GM12874 (cell line): ENCODE measurements around the gene FAXC.

Experiments
- TF ChIP-seq, protein P1 (sequence below): IDR thresholded peaks from 2 replicates; pipeline ENCODE4 v1.5.1; 2011; ENCODE audit warnings: low read depth, mild to moderate bottlenecking, control low read depth, low read length, moderate library complexity; ENCODE audit not compliant: insufficient read depth

FAXC gene

GRCh38 chr6:99338188-99338587, 11.3 kb downstream of the FAXC start:
- TF ChIP-seq, protein P1, sequence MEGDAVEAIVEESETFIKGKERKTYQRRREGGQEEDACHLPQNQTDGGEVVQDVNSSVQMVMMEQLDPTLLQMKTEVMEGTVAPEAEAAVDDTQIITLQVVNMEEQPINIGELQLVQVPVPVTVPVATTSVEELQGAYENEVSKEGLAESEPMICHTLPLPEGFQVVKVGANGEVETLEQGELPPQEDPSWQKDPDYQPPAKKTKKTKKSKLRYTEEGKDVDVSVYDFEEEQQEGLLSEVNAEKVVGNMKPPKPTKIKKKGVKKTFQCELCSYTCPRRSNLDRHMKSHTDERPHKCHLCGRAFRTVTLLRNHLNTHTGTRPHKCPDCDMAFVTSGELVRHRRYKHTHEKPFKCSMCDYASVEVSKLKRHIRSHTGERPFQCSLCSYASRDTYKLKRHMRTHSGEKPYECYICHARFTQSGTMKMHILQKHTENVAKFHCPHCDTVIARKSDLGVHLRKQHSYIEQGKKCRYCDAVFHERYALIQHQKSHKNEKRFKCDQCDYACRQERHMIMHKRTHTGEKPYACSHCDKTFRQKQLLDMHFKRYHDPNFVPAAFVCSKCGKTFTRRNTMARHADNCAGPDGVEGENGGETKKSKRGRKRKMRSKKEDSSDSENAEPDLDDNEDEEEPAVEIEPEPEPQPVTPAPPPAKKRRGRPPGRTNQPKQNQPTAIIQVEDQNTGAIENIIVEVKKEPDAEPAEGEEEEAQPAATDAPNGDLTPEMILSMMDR = no peak

DNA sequence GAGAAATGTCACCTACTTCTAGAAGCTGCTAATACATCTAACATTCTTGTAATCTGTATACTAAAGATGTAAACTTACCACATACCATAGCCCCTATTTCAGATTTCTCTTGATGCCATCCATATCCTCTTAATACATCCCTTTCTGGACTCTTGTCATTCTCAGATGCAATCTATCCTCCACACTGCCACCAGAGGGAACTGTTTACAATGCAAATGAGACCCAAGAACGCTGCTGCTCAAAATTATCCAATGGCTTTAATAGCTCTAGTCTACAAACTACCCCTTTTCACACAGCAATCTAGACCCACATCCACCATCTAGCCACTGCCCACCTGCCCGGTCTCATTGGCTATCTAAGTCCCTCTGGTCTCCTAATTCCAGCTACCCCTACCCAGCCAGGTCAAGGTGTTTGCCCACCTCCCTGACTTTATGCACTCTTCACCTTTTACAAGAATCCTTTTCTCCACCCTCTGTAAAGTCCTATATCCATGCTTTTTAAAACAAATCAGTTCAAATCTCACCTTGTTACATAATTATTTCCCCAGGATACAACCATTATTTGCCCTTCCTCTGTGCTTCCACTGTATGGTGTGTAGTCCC, 14.8 kb downstream of the FAXC start:
- TF ChIP-seq, protein P1 = peak; percentile 57

DNA sequence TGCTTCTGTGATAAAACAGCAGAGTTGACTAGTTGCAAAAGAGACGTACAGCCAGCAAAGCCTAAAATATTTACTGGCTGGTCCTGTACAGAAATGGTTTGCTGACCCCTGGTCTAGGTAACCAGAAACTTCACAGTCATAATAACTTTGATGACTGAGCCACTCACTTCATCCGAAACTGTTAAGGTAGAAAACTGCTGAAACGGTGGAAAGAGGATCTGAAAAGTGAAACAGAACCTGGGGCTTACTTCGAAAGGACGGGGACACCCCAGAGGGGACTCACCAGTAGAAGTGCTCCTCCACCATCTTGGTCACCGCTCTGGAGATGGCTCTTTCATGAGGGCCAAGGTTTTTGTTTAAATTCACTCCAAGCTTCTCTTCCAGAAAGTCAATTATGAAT, 16.4 kb downstream of the FAXC start:
- TF ChIP-seq, protein P1 = no peak

DNA sequence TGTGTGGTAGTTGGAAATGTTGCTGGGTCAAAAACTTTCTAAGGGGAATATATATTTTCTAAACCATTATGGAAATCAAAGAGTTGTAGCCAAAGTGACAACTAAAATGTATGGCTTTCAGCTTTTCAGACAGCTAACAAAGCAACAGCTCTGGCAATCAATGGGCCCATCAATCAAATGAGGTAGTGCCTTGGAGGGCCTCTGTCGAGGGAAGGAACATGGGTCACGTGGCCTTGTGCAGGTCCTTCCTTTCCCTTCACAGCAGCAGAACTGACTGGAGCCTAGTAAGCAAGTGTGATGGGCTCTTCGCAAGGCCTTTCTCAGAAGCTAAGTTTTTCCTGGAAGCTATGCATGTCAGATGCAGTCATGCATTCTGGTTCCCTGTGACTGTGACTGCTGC, 17.9 kb downstream of the FAXC start:
- TF ChIP-seq, protein P1 = no peak

- TF ChIP-seq, protein P1 = peak; percentile 72
Measured at GRCh38 chr6:99330159-99330558, 19.3 kb downstream of the FAXC start.

GRCh38 chr6:99324996-99325395, 24.5 kb downstream of the FAXC start:
- TF ChIP-seq, protein P1 = no peak

DNA sequence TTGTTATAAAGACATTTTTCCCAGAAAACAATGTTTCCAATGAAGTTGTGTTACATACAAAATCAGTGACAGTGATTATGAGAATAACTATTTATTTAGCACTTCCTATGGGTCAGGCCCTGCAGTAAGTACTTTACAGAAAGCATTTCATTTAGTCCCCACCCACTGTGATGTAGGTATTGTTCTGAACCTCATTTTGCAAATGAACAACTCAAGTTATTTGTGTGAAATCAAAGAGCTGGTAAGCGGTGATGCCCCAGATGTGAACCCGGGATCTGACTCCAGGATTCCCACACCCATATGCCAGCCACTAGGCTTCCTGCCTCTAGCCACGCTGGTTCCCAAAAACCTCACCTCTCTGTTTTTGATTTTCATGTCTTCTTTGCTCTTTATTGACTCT, 30.9 kb downstream of the FAXC start:
- TF ChIP-seq, protein P1 = no peak
